GM18861 (cell line): ENCODE measurements around the gene GNA14.
"Not testable (repeated sequence)": the region's sequence is repeated elsewhere in the genome, so short reads cannot be mapped to it uniquely, and the experiment has no call there.

Experiments used
- ATAC-seq: cut with Tn5 transposase; IDR thresholded peaks from one replicate; pipeline ENCODE4 v1.9.1; 2021; ENCODE audit not compliant: unreplicated experiment

The GNA14 gene

DNA sequence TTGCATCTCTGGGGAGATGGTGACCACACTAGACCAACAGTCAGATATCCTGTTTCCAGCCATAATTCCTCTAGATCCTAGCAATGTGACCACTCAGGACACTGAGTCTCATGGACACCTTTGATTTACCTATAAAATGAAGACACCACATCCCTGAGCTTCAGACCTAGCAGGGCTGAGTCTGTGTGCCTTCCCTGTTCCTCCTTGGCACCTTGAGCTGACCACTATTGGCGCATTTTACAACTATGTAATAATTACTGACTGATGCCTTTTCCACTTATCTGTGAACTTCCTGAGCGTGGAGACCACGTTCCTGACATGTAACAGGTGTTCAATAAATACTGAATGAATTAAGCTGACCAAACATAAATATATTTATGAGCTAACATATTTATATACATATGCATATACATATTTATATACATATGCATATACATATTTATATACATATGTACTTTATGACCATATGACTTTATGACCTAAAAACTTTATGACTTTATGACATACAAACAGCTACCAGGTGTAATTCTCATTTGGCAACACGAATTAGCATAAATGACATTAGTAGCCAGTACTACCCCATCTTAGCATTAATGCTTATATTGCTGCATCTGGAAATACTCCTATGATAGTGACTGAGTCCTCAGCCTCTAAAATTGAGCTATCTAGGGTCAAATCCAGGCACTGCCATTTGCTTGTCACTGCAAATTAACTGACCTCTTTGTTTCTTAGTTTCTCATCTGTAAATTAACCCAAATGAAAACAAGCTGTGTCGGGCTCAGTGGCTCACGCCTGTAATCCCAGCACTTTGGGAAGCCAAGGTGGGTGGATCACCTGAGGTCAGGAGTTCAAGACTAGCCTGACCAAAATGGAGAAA lies 150.6 kb downstream of the GNA14 start:
- no peak for ATAC-seq

GRCh38 chr9:77495834-77496671 lies 152.1 kb downstream of the GNA14 start:
- ATAC-seq, result no peak

DNA sequence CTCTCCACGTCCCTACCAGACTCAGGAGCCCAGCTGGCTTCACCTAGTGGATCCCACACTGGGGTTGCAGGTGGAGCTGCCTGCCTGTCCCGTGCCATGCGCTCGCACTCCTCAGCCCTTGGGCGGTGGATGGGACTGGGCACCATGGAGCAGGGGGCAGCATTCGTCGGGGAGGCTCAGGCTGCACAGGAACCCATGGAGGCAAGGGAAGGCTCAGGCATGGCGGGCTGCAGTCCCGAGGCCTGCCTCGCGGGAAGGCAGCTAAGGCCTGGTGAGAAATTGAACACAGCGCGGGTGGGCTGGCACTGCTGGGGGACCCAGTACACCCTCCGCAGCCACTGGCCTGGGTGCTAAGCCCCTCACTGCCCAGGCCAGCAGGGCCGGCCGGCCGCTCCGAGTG lies 157.8 kb downstream of the GNA14 start:
- ATAC-seq, result not testable (repeated sequence)

- ATAC-seq, result not testable (repeated sequence)
Observed at GRCh38 chr9:77489405-77490163, 158.5 kb downstream of the GNA14 start.

DNA sequence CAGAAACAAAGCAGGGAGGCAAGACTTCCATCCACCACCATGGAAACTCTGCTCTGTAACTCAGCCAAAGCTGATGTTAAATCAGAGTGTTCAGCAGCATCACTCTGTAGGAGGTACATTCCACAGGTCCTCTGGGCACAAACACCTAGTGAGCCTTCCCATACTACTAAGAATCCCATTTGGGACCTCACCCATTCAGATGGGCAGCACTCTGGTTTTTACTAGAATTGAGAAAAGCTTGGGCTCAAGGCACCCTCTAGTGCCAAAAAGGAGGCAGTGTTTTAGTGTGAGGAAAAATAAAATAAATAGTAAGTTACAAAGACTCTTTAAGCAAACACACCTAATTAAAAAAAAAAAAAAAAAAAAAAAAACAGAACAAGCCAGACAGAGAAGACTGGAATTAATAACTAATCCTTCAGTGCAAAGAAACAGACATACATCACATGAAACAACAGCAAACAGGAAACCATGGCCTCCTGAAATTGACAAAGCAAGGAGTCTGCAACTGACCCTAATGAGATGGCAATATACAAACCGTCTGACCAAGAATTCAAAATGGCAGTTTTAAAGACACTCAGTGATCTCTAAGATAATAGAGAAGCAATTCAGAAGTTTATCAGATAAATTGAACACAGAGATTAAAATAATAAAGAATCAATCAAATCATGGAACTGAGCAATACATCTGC lies 159.5 kb downstream of the GNA14 start:
- ATAC-seq, result no peak

- ATAC-seq, result no peak
Observed at GRCh38 chr9:77486968-77487367, 161.2 kb downstream of the GNA14 start.

- no peak for ATAC-seq
Observed at GRCh38 chr9:77486463-77486862, 161.7 kb downstream of the GNA14 start.

DNA sequence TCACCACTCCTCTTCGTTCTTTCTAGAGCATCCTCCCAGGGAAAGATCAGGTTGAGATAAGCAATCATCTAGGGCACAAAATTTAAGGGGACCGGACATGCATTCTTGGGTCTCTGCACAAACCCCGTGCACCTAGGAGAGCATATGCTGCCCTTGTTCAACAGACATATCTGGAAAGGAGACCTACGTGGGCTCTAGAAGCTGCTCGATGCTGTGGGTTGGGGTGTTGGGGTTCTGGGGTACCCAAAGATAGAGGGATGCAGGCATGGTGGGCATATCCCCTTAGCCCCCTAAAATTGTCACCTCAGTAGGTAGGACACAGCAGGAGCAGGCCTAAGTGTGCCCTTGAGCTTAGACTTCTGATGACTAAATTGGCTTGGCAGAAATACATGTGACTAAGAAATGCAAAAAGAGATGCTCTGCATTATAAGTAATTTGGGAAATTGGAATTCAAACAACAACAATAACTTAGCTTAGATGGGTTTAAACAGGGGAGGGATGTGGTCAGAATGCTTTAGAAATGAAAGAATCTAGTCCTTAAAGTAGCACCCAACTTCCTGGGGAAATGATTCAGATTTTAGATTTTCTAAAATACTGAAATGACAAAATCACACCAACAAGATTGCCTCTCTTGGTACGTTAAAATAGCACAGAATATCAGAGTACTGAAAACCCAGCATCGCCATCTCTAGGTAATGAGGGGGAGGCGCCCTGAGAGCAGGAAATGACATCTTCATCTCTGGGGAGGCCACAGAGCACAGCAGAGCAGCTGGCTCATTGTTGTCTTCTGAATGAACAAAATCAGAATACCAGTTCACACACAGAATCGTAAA lies 172.3 kb downstream of the GNA14 start:
- peak; percentile 98 for ATAC-seq

DNA sequence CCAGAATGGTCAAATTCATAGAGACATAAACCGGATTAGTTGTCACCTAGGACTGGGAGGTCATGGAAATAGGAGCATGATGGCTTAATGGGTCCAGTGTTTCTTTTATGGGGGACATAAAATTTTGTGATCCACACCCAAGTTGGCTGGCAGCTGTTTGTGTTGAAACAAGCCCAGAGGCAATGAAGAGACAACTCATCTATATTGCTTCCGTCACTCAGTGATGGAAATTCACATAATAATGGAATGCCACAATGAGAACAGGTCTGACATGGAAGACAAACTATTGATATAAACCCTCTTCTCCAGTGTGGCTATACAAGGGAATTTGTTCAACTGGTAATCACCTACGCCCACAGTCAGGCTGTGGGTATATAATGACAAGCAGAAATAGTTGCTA lies 173.2 kb downstream of the GNA14 start:
- no peak for ATAC-seq

DNA sequence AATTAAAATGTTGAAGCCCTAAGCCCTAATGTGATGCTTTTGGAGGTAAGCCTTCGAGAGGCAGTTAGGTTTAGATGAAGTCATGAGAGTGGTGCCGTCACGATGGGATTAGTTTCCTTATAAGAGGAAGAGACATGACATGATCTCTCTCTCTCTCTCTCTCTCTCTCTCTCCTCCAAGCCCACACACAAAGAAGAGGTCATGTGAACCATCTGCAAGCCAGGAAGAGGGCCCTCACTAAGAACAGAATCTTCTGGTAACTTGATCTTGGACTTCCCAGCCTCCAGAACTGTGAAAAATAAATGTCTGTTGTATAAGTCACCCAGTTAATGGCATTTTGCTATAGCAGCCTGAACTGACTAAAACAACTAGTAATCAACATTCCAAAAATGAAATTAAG lies 175.5 kb downstream of the GNA14 start:
- no peak for ATAC-seq

DNA sequence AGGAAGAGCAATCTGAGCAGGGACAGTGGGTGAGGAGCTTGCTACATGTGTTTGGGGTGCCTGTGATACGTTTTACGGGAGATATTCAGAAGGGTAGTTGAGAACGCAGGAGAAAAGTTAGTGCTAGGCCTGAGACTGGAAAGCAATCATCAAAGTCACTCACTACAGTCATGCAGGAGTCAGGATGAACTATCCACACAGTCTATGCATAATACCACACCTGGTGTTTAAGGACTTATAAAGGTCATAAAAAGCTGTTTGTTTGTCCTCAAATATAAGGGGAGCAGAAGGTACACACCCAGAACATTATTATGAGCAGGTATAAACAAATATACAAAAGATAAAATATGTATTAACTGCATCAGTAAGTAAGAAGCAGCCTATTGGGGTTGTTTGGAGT lies 176.6 kb downstream of the GNA14 start:
- no peak for ATAC-seq

DNA sequence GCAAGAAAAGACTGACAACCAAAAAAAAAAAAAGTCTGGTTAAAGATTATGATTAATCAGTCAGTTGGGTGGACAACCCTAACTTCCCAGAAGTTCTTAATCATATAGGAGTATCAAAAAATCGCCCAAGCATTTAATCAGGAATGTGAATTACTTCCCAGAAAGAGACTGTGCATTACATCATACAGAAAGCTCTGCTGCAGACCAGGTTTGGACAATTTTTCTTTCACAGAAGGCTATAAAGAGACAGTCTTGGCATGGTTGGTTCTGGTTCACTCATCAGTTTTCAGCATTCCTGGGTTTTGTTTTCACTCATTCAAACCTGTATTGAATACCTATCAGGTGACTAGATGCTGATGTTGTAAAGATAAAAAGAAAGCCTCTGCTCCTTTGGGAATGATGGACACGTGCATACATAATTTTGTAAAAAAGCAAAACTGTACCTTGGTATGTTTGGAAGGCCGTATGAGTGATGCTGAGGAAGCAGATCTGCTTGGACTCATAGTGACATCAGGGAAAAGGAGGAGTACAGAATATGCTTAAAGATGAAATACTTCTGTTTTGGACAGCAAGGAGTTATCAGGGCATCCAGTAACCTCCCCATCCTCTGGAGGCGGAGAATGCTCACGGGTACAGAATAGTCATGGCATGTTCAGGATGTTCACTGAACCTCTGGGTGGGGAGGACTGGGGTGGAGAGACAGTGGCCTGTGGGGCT lies 178.4 kb downstream of the GNA14 start:
- no peak for ATAC-seq

GRCh38 chr9:77464661-77465060 lies 183.5 kb downstream of the GNA14 start:
- ATAC-seq, result no peak

DNA sequence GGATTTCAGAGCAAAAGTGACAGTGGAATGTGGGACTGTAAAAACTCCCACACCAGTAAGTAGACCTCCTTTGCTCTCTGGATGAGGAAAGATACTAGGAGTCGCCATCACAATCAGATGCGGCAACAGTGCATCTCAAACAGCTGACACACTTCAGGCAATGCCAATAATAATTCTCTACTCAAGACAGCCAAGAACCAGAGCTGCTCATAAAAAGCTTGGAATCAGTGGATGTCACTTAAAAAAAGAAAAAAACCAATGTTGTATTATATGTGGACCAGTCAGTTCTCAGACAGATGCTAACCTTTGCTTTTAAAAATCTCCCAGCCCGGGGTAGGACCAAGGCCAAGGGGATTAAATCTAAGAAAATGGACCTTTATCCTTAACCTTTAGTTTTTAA lies 185.0 kb downstream of the GNA14 start:
- no peak for ATAC-seq

GRCh38 chr9:77462066-77462465 lies 186.1 kb downstream of the GNA14 start:
- ATAC-seq, result no peak

GRCh38 chr9:77460938-77461337 lies 187.2 kb downstream of the GNA14 start:
- no peak for ATAC-seq

DNA sequence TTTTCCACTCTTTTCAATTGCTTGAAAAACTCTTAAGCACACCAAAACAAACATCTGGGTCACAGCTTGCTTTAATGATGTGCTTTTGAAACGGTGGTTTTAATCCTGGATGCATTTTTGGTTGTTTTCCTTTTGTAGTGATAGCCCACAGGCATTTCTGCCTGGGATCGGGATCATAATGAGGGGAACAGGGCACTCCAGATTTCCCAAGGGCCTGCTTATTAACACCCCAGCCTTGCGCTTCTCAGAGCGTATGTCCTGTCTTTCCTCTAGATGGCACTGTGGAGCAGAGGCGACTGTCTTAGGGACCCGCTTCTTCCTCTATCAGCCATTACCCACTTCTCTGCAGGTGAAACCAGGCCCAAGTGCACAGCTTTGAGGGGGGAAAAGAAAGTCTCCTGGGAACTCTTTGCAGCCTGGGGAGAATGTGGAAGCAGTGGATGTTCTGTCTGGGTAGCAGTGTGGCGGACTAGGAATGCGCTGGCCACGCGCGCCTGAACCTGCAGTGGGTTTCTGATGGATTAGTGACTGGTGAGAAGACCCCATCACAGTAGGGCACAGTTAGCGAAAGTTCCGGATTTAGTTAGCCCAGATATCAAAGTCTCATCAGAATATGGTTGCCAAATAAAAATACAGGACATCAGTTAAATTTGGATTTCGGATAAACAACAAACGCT lies 190.1 kb downstream of the GNA14 start:
- peak; percentile 81 for ATAC-seq

DNA sequence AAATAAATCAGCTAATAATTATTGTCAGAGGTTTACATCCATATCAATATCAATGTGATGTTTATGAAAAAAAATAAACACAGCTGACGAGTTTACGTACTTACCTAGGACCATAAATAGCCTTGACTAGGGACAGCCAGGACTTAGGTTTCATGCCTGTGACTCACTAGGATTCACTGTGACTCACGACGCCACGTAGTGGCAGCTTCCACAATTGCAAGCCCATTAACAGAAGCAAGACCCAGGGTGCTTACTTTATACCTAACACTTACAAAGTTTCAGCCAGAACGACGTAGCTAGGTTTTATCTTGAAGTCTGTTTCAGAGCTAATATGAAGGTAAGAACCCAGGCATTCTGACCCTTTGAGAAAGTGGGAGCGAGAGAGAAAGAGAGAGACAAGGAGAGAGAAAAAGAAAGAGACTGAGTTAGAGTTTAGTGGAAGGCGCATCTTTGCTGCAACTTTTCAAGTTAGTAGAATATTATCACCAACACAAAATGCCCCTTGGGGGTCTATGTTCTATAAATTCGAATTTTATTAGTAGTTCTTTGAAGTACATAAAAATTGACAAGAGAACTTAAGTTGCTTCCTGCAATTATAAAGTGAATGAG lies 191.2 kb downstream of the GNA14 start:
- ATAC-seq, result peak; percentile 94
